Transverse colon (tissue), 4 donors: ENCODE results near the gene CEP41.

Source experiments
- CTCF ChIP-seq, 5 experiments: fragments of 200-600 bp in 3 of 5; fragments of 450-650 bp in 2 of 5; sonication (generic) in 3 of 5; IDR thresholded peaks; 1 replicate in 2 of 5; 2 replicates in 3 of 5; pipeline ENCODE4 v1.5.1; 2016 to 2017; ENCODE audit warnings: antibody characterized with exemption in 5 of 5, inconsistent platforms in 3 of 5, mild to moderate bottlenecking in 2 of 5, moderate library complexity in 1 of 5
- POLR2A ChIP-seq: fragments of 450-650 bp; IDR thresholded peaks from one replicate; pipeline ENCODE4 v1.6.1; 2016; ENCODE audit warnings: antibody characterized with exemption, mild to moderate bottlenecking, moderate library complexity
- POLR2AphosphoS5 ChIP-seq, 3 donors: sonication (generic); formaldehyde crosslinking; IDR thresholded peaks; one replicate each; pipeline ENCODE4 v1.6.1; 2016; ENCODE audit warnings: antibody characterized with exemption in 3 of 3

GRCh38 chr7:130476297-130477150, 35.7 kb upstream of the CEP41 start:
- no peak for TF ChIP-seq POLR2AphosphoS5 (IDR thresholded peaks at IDR 0.05)
- no peak for TF ChIP-seq CTCF (IDR thresholded peaks at IDR 0.05)
- TF ChIP-seq POLR2A = no peak
